ENCODE data around the gene ABCA2. TPM values are rescaled to one million over a fixed set of nuclear protein-coding genes. Genes with fewer than 3 reads are reported as not detected.
"Not testable (repeated sequence)": the region's sequence is repeated elsewhere in the genome, so short reads cannot be mapped to it uniquely, and the experiment has no call there.

ABCA2 gene
- total and polyA plus RNA-seq, 12 donors = 16.0 to 46.7 (median 28.1) TPM

- H3K27me3 ChIP-seq = peaks cover 0 to 15% (median 9%) of the 10 kb centered on the region in 7 donors
- H3K27ac ChIP-seq = no peak overlapping the region
- TF ChIP-seq, protein P1, sequence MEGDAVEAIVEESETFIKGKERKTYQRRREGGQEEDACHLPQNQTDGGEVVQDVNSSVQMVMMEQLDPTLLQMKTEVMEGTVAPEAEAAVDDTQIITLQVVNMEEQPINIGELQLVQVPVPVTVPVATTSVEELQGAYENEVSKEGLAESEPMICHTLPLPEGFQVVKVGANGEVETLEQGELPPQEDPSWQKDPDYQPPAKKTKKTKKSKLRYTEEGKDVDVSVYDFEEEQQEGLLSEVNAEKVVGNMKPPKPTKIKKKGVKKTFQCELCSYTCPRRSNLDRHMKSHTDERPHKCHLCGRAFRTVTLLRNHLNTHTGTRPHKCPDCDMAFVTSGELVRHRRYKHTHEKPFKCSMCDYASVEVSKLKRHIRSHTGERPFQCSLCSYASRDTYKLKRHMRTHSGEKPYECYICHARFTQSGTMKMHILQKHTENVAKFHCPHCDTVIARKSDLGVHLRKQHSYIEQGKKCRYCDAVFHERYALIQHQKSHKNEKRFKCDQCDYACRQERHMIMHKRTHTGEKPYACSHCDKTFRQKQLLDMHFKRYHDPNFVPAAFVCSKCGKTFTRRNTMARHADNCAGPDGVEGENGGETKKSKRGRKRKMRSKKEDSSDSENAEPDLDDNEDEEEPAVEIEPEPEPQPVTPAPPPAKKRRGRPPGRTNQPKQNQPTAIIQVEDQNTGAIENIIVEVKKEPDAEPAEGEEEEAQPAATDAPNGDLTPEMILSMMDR (IDR thresholded peaks at IDR 0.05) = no peak
- 94 to 95% methylated on average over 23 of the region's 23 CpGs for WGBS, 2 donors
- no peaks in the 10 kb centered on the region for H3K36me3 ChIP-seq
- peaks cover 0 to 23% (median 8%) of the 10 kb centered on the region in 9 donors for H3K4me1 ChIP-seq
- no peak for ATAC-seq
- H3K9me3 ChIP-seq = no peaks in the 10 kb centered on the region
- no peak overlapping the region for H3K4me3 ChIP-seq
- DNase-seq = no peak
- intact Hi-C loops (cut with DNase I) = loop anchor here in 4 of 10 donors (2.0 to 10.0 kb wide), 2 partner anchors 19 to 281 kb away; partner anchors contain the start of gene NPDC1 (in 3 of the 4)
Observed at GRCh38 chr9:137065336-137065967, 37.4 kb upstream of the ABCA2 start.

- Histone ChIP-seq H3K4me3 (no peak overlapping the region), H3K36me3 (no peaks in the 10 kb centered on the region), H3K27me3 (peaks cover 0 to 15% (median 9%) of the 10 kb centered on the region in 7 donors), H3K4me1 (peaks cover 0 to 23% (median 8%) of the 10 kb centered on the region in 9 donors), H3K9me3 (no peaks in the 10 kb centered on the region), H3K27ac (no peak overlapping the region)
- DNase-seq = no peak
- intact Hi-C loops (cut with DNase I) = loop anchor here in 6 of 10 donors (1.0 to 10.0 kb wide), 3 partner anchors 18 to 280 kb away; partner anchors contain the start of gene NPDC1 (in 5 of the 6)
- TF ChIP-seq, protein P1 (IDR thresholded peaks at IDR 0.05) = no peak
- ATAC-seq = peak in 1 of 8 donors; percentile 11
- 92 to 97% methylated on average over 9 to 12 of the region's 12 CpGs for WGBS, 2 donors
Observed at GRCh38 chr9:137064880-137065164, 36.8 kb upstream of the ABCA2 start.

GRCh38 chr9:137064027-137064879 is 36.2 kb upstream of the ABCA2 start:
- Histone ChIP-seq H3K27me3 (peaks cover 0 to 12% (median 5%) of the 10 kb centered on the region in 7 donors), H3K27ac (no peak overlapping the region), H3K4me3 (no peak overlapping the region), H3K4me1 (peaks cover 0 to 18% (median 4%) of the 10 kb centered on the region in 9 donors), H3K9me3 (no peaks in the 10 kb centered on the region), H3K36me3 (no peaks in the 10 kb centered on the region)
- 49 to 51% methylated on average over 52 to 55 of the region's 55 CpGs for WGBS, 2 donors
- peak; percentile 31 to 79 (median 67) for ATAC-seq
- intact Hi-C loops (cut with DNase I) = loop anchor here in 6 of 10 donors (1.0 to 10.0 kb wide), 3 partner anchors 17 to 279 kb away; partner anchors contain the start of gene NPDC1 (in 5 of the 6)
- peak; percentile 61 to 82 for DNase-seq
- TF ChIP-seq, protein P1 (IDR thresholded peaks at IDR 0.05) = peak; percentile 92 to 99 (median 96)

DNA sequence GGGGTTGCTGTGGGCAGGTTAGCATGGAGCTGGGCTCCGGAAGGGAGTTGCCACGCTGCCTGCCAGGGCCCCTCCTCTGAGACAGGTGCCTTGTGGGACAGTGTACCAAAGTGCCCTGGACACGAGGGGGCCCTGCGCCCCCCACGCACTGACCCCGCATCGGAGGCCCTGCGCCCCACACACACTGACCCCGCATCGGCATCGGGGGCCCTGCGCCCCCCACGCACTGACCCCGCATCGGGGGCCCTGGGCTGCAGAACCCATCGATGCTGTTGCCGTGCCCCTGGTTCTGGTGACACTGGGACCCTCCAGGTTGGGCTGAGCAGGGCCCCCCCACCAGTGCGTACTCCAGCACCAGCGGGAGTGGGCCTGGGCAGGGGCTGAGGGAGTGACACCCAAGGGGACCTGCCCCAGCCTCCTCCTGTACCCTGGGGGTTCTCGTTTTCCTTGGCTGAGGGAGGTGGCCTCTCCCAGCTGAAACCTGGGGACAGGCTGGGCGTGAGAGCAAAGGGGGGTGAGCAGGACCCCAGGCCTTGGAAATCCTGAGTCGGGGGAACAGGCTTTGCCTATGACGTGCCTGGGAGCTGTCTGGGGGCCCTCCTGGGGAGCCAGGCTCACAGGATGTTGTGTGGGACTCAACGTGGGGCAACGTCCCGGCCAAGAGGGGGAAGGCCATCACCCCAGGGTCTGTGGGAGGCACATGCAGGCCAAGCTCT is 35.4 kb upstream of the ABCA2 start:
- Histone ChIP-seq H3K27me3 (peaks cover 0 to 4% (median 0%) of the 10 kb centered on the region in 7 donors), H3K4me1 (peaks cover 0 to 13% (median 4%) of the 10 kb centered on the region in 9 donors), H3K9me3 (no peaks in the 10 kb centered on the region), H3K36me3 (no peaks in the 10 kb centered on the region), H3K27ac (no peak overlapping the region), H3K4me3 (no peak overlapping the region)
- 84 to 85% methylated on average over 26 of the region's 26 CpGs for WGBS, 2 donors
- intact Hi-C loops (cut with DNase I) = loop anchor here in 6 of 10 donors (1.0 to 10.0 kb wide), 3 partner anchors 17 to 279 kb away; partner anchors contain the start of gene NPDC1 (in 5 of the 6)
- TF ChIP-seq, protein P1 (IDR thresholded peaks at IDR 0.05) = no peak
- DNase-seq (no peak), ATAC-seq (peak in 1 of 8 donors; percentile 8)

DNA sequence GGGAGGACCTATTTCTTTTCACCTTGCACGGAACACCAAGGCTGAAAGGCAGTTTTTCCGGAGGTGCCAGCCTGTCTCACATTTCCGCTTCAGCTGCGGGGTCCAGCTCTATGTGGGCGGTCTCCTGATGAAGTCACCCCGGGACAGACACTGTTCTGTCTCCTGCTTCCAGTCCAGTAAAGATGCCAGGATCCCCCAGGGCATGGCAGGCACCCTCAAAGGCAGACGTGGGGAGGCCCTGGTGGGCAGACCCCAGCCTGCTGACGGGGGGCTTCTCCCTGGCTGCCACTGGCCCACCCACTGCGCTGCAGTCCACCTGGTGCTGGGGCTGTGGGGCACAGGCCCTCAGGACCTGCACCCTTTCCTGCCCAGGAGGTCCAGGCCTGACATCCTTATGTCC is 34.8 kb upstream of the ABCA2 start:
- WGBS, 2 donors = 95% methylated on average over 5 to 6 of the region's 9 CpGs
- H3K9me3 ChIP-seq, H3K36me3 ChIP-seq, DNase-seq, H3K27me3 ChIP-seq, H3K4me3 ChIP-seq, H3K27ac ChIP-seq: not testable (repeated sequence)
- peaks cover 0 to 11% (median 4%) of the 10 kb centered on the region in 9 donors for H3K4me1 ChIP-seq
- intact Hi-C loops (cut with DNase I) = loop anchor here in 1 of 10 donors (10.0 kb wide), 1 partner anchor 278 kb away; no protein-coding TSS in a partner anchor
- peak in 1 of 8 donors; percentile 8 for ATAC-seq
